ENCODE data around the gene BUD23.
"Not testable (repeated sequence)": the region's sequence is repeated elsewhere in the genome, so short reads cannot be mapped to it uniquely, and the experiment has no call there.

The BUD23 gene, protein sequence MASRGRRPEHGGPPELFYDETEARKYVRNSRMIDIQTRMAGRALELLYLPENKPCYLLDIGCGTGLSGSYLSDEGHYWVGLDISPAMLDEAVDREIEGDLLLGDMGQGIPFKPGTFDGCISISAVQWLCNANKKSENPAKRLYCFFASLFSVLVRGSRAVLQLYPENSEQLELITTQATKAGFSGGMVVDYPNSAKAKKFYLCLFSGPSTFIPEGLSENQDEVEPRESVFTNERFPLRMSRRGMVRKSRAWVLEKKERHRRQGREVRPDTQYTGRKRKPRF

DNA sequence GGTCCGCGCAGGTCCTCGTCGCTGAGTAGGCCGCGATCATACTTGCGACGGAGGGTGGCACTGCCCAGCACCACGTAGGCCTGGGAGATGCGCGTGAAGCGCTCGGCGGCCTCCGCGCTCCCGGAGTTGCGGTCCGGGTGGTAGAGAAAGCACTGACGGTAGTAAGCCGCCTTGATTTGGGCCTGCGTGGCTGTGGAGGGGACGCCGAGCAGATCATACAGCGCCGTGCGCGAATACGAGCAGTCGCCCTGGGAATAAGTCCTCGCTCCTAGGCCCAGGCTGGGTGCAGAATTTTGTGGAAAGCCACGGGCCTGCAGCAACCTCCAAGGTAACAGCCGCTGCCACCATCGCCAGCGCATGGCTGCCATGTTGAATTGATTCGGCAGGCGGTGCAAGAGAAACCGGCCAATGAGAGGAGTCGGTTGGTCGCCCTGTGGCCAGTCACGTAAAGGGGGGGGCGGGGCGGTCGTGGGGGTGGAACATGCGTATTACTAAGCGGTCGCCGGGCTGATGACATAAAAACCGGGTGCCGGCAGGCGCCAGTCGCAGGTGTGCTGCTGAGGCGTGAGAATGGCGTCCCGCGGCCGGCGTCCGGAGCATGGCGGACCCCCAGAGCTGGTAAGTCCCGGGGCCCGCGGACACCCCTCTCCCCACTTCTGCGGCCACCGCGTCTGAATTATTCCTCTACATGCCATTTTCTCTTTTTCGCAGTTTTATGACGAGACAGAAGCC, at the start of gene BUD23, which contains the start of gene DNAJC30:
Gene BUD23 (plus strand): TSS at position 542 of the 732 bp plus-strand sequence. CDS start 29 bp downstream, at position 571.
Gene DNAJC30 (minus strand): TSS at position 398 of the 732 bp plus-strand sequence. CDS start 30 bp downstream, at position 368.
- DNase-seq, result peak; percentile 98

DNA sequence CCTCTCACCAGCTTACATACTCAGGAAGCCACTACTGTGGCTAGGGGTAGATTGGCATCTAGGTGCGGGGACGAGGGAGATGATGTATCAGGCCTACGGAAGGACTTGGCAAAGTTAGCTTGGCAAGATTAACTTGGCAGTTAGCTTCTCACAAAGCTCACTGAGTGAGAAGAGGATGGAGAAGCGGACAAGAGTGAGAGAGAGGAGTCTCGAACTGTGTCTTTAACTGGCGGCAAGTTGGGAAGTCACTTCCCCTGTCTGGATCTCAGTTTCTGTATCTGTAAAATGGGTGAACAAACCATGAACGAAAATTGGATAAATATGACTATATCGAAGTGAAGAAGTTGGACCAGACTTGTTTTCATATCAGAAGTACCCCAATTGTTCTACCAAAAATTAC, 49.6 kb upstream of the BUD23 start:
- no peak for DNase-seq

DNA sequence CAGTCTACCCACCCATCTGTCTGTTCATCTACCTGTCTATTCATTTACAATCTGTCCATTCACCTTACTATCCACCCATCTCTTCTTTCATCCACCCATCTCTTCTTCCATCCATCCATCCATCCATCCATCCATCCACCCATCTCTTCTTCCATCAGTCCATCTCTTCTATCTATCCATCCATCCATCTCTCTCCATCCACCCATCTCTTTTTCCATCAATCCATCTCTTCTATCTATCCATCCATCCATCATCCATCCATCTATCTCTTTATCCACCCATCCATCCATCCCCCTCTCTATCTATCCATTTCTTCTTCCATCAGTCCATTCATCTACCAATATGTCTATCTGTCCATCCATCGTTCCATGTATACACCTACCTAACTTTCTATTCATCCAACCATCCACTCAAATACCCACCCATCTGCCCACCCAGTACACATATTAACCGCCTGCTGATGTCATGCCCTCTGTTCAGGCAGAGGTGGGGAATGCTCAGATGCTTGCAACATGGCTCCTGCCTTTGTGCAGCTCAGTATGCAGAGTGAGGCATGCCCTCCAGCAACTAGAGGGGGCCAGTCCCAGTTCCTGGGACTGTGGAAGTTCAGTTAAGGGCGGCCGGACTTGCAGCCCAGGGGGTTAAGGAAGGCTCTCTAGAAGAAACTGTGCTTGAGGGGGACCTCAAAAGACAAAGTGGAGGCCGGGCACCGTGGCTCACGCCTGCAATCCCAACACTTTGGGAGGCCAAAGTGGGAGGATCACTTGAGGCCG, 47.8 kb upstream of the BUD23 start:
- no peak for DNase-seq

DNA sequence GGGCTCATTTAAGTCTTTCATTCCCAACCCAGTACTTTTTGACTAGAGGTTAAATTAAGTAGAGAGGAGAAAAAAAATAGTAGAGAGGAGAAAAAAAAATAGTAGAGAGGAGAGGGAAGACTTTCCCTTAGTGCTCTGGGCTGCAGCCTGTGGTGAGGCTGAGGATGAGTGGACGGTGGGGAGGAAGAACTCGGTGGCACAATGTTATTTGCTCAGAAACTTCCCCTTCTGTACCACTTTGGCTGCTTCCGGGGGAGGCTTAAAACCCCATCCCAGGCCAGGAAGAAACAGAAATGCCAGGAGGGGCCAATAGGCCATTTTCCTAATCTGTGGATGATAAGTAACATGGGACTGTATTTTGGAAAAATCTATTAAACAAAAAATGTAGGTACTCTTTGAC, 44.5 kb upstream of the BUD23 start:
- no peak for DNase-seq

DNA sequence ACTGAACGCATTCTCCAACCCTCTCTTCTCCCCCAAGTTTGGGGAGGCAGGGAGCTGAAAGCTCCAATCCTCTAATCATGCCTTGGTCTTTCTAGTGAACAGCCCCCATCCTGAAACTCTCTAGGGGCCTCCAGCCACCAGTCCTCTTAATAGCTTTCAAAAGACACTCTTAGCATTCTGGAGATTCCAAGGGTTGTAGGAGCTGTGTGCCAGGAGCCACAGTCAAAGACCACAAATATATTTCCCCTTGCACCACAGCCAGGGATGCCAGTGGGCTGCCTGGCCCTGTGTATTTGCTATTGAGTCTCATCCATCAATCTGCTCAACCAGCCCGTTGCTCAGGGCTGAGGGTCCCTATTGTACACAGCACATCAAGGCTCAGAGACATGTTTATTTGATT, 40.6 kb upstream of the BUD23 start:
- no peak for DNase-seq

DNA sequence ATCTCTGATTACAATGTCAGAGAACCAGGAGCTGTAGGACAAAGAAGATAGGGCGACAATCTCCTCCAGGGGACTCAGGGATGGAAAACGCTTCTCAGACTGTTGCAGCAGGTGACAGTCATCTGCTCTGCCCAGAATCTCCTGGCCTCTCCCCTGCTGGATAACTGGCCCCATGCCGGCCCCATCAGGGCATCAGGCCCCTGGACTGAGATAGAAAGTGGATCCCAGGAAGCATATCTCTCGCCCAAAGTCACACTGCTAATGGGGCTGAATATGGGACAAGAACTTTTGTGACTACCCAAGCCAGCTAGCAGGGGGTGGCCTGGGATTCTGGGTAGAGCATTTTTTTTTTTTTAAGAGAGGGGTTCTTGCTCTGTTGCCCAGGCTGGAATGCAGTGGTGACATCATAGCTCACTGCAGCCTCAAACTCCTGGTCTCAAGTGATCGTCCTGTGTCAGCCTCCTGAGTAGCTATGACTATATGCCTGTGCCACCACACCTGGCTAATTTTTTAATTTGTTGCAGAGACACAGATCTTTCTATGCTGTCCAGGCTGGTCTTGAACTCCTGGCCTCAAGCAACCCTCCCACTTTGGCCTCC, 38.6 kb upstream of the BUD23 start:
- no peak for DNase-seq

DNA sequence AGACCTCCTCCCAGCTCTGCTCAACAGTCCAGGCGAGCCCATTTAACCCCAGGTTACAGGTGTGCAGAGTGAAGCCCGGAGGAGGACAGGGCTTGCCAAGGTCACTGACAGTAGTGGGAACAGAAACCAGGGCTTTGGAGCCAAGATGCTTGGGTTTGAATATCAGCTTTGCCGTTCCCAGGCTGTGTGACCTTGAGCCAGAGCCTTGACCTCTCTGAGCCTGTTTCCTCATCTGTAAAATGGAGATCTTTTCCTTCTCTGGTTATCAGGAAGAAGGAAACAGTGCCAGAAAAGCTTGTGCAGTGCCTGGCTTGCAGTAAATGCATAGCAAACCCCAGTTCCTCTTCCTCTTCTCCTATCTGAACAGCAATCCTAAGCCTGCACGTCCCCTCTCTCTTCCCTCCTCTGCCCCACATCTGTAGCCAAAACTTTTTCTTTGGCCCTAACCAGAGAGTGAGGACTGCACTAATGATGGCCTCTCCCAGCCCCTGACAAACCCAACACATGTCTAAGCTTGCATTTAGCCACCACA, 37.7 kb upstream of the BUD23 start:
- DNase-seq, result no peak

DNA sequence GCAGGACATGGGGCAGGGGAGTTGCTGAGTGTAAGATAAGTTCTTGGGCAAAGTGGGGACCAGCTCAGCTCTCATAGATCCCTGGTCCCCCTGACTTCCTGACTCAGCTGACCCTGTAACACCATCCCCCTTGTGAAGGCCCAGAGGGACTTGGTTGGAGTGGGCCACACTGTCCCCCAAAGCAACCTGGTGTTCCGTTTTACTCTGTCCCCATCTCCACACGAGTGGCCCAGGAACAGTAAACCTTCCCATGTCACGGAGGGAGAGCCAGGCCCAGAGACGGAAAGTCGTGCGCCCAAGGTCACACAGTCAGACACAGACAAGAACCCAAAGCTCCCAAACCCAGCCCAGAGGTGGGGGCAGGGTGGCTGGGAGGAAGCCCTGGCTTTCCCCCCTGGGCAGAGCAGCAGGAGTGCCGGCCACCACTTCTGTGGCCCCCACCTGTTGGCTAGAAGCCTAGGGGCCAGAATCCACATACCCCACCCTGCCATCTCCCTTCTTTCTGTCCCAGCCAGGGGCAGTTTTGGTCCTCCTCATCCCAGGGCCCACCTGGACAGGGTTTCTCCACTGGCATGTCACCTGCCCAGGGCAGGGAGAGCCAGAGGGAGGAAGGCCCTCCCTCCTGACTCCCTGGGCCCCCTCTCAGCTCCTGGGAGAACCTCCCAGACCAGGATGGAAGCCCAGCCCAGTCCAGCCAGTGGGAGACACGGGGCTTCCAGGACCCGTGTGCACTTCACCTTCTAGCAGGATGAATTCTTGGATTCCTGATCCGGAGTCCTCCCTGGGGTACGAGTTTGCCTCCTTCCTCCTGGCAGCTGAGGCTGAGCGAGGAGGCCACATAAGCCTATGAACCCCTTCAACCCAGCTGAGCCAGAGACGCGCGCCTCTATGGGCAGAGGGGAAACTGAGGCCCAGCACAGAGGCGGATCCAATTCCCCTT, 36.3 kb upstream of the BUD23 start:
- no peak for DNase-seq

DNA sequence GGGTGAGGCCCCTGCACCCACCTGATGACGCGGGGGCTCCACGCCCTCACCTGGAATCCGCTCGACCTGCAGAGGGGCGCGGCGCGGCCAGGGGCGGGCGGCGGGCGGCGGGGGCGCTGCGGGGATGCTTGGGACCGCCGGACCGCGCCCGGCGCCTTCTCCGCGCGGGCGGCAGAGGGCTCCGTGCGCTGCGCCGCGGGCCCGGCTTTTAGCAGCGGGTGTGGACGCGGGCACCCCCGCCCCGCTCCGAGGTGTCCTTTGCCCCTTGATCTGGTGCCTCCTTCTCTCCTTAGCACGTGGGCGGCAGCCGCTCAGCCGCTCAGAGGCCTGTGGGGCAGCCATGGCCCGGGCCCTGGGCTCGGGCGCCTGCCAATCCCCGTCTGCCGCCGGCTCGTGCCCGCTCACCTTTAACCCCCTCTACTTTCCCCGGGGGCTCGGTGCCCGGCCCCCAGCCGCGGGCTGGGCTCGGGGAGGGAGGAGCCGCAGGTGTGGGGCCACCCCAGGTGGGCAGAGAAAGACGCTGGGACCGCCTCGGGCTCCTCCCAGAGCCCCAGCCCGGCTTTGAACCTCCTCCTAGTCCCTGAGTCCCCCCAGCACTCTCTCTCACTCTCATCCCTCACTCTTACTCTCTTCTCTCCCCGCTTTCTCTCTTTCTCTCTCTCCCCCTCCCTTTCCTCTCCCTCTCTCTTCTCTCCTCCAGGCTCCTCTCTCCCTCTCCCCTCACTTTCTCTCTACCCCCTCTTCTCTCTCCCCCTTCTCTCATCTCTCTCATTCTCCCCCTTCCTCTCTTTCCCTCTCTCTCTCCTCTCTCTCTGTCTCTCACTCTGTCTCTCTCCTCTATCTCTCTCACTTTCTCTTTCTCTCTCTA, 35.4 kb upstream of the BUD23 start:
- DNase-seq, result peak; percentile 73

DNA sequence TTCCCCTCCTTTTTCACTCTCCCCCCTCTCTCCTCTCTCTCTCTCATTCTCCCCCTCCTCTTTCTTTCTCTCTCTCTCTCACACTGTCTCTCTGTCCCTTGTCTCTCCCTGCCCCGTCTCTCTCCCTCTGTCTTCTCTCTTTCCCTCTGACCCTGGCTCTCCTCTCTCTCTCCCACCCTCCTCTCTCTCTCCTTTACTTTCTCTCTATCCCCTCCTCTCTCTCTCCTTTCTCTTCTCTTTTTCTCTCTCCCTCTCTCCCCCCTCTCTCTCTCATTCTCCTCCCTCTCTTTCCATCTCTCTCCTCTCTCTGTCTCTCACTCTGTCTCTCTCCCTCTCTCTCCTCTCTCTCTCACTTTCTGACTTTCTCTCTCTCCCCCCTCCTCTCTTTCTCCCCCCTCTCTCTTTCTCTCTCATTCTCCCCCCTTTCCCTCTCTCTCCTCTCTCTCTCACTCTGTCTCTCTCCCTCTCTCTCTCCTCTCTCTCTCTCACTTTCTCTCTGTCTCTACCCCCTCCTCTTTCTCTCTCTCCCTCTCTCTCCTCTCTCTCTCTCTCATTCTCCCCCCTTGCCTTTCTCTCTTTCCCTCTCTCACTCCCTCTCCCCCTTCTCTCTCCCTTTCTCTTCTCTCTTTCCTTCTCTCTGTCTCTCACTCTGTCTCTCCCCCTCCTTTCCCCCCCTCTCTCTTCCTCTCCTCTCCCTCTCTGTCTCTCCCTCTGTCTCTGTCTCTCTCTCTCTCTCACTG, 34.6 kb upstream of the BUD23 start:
- no peak for DNase-seq

DNA sequence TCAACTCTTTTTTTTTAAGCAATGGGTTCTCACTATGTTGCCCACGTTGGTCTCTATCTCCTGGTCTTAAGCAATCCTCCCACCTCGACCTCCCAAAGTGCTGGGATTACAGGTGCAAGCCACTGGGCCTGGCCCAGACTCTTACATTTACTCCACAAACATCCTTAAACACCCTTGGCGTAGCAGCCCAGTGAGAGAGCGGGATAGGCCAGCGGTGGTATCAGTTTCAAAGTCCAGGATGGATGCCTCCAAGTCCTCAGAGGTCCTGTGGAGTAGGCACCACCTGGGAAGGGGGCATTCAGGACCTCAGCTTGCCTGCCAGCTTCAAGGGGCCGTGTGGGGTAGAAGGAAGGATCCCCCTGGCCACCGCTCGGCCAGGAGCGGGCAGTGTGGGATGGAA, 33.8 kb upstream of the BUD23 start:
- DNase-seq, result no peak

DNA sequence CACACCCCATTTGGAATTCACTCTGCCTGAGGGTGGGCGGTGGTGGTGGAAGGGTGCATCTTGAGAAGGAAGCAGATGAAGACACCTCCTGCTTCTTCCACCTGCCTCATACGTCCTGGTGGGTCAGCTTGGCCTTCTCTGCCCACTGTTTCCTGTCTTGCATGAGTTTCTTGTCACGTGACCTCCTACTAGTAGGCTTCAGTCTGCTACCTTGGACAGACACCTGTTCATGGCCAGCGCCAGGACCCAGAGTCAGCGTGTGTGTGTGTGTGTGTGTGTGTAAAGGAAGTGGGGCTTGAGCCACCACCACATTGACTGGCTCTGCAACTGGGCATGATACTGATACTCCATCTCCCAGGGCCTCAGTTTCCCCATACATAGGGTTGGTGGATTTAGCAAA, 32.9 kb upstream of the BUD23 start:
- DNase-seq, result no peak

DNA sequence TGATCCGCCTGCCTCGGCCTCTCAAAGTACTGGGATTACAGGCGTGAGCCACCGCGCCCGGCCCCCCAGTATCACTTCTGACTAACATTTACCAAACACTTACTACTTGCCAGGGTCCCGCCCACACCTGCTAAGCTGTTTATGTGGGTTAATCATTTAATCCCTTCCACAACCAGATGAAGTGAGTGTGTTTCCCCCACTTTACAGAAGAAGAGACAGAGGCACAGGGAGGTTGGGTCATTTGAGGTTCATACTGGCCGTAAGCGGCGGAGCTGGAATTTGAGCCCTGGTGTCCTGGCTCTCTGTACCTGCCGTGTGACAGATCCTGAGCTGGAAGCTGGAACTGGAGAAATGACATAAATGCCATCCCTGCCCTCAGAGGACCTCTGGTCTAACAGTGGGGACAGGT, 30.9 kb upstream of the BUD23 start:
- DNase-seq, result no peak

DNA sequence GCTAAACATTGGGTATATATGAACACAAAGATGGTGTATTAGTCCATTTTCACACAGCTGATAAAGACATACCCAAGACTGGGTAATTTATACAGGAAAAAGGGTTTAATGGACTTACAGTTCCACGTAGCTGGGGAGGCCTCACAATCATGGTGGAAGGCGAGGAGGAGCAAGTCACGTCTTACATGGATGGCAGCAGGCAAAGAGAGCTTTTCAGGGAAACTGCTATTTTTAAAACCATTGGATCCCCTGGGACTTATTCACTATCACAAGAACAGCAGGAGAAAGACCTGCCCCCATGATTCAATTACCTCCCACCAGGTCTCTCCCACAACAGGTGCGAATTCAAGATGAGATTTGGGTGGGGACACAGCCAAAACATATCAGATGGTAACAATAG, 28.1 kb upstream of the BUD23 start:
- not testable (repeated sequence) for DNase-seq

DNA sequence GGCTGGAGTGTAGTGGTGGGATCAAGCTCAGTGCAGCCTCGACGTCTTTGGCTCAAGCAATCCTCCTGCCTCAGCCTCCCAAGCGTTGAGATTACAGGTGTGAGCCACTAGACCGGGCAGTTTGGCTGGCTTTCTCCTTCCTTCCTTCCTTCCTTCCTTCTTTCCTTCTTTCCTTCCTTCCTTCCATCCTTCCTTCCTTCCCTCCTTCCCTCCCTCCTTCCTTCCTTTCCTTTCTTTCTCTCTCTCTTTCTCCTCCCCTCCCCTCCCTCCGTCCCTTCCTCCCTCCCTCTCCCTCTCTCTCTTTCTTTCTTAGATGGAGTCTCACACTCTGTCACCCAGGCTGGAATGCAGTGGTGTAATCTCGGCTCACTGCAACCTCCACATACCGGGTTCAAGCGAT, 23.4 kb upstream of the BUD23 start:
- no peak for DNase-seq

DNA sequence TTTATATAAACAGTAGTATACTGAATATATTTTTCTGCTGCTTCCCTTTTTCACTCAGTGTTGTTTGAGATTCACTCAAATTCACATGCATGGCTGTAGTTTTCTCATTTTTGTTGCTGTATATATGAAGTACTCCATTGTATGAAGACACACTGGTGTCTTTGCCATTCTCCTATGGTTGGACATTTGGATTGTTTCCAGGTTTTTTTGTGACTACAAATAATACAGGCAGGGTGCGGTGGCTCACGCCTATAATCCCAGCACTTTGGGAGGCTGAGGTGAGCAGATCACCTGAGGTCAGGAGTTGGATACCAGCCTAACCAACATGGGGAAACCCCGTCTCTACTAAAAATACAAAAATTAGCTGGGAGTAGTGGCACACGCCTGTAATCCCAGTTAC, 22.8 kb upstream of the BUD23 start:
- DNase-seq, result not testable (repeated sequence)

DNA sequence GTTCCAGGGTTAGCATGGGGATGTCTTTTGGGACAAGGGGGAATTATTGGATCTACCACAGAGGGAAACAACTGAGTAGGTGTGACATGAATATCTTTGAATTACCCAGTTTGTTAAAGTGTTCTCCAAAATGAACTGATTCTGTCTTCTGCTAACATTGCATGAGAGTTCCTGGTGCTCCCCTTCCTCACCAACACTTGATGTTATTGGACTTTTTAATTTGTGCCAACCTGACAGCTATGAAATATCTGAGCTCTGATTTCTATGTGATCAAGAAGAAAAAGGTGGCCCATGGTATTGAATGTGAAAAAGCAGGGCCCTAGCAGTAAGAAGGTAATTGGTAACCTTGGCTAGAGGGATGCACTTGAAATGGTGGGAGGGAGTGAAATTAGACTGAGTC, 20.4 kb upstream of the BUD23 start:
- DNase-seq, result no peak

DNA sequence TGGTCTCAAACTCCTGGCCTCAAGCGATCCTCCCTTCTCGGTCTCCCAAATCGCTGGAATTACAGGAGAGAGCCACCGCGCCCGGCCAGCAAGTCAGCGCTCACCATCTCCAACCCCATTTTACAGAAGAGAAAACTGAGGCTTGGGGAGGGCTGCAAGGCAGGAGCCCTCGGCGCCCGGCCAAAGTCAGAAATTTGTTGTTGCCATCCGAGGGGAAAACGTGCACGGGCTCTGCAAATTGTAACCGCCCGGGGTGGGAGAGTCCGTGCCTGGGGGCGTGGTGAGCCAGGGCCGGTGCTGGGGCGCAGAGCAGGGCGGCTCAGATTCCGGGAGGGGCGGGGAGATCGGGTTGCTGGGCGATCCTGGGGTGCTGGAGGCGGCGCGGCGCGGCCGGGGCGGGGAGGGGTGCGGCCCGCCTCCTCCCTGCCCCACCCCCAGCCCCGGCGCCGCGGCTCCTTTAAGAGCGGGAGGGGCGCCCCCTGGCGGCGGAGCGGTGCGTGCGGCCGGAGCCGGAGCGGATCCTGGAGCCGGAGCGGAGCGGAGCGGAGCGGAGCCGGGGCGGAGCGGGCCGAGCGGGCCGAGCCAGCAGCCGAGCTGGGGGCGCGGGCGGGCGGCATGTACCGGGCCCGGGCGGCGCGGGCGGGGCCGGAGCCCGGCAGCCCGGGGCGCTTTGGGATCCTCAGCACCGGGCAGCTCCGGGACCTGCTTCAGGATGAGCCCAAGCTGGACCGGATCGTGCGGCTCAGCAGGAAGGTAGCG, 15.9 kb upstream of the BUD23 start, which contains the start of gene VPS37D:
Gene VPS37D (plus strand): TSS at position 488 of the 759 bp plus-strand sequence. CDS start 128 bp downstream, at position 616.
- peak; percentile 98 for DNase-seq

Data from activated effector memory CD4-positive, alpha-beta T cell treated with anti-CD3 and anti-CD28 coated beads, Interleukin-2, amount 50 U/mL, for 16 hours (primary cell).